ENCODE results near the gene FSD1L. TPM values are rescaled to one million over a fixed set of nuclear protein-coding genes. Genes with fewer than 3 reads are reported as not detected.
A peak's percentile ranks its signal among the peaks of the same experiment; 100 is the strongest.

FSD1L gene
- total RNA-seq, 1 donor from 2014 or later = 3.3 TPM

DNA sequence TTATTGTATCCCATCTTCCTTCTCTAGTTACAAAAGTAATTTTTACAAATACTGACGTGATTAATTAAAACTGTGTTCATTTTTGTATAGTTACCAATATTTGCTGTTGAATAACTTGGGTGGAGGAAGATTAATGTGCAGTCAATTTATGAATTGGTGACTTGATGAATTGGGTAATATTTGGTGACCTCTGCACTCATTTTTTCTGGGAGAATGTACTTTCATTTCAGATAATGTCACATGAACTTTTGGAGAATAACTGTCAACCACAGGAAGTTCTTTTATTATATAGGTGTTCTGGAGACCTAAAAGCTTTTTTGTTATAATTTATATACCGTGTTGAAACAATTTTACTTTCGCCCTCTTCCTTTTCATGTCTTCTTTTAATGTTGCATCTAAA, 83.7 kb downstream of the FSD1L start:
- no peak overlapping the region for H3K4me3 ChIP-seq (ENCODE audit: low read depth, low read length)
- H3K36me3 ChIP-seq (ENCODE audit: control insufficient read depth, insufficient read depth, low read length) = no peaks in the 10 kb centered on the region
- H3K27me3 ChIP-seq (ENCODE audit: control insufficient read depth, insufficient read depth, low read length) = no peaks in the 10 kb centered on the region
- TF ChIP-seq, protein P1, sequence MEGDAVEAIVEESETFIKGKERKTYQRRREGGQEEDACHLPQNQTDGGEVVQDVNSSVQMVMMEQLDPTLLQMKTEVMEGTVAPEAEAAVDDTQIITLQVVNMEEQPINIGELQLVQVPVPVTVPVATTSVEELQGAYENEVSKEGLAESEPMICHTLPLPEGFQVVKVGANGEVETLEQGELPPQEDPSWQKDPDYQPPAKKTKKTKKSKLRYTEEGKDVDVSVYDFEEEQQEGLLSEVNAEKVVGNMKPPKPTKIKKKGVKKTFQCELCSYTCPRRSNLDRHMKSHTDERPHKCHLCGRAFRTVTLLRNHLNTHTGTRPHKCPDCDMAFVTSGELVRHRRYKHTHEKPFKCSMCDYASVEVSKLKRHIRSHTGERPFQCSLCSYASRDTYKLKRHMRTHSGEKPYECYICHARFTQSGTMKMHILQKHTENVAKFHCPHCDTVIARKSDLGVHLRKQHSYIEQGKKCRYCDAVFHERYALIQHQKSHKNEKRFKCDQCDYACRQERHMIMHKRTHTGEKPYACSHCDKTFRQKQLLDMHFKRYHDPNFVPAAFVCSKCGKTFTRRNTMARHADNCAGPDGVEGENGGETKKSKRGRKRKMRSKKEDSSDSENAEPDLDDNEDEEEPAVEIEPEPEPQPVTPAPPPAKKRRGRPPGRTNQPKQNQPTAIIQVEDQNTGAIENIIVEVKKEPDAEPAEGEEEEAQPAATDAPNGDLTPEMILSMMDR (IDR thresholded peaks at IDR 0.05; ENCODE audit: insufficient read depth, low read length, poor library complexity, severe bottlenecking) = no peak
- no peak for DNase-seq (ENCODE audit: low read depth)

DNA sequence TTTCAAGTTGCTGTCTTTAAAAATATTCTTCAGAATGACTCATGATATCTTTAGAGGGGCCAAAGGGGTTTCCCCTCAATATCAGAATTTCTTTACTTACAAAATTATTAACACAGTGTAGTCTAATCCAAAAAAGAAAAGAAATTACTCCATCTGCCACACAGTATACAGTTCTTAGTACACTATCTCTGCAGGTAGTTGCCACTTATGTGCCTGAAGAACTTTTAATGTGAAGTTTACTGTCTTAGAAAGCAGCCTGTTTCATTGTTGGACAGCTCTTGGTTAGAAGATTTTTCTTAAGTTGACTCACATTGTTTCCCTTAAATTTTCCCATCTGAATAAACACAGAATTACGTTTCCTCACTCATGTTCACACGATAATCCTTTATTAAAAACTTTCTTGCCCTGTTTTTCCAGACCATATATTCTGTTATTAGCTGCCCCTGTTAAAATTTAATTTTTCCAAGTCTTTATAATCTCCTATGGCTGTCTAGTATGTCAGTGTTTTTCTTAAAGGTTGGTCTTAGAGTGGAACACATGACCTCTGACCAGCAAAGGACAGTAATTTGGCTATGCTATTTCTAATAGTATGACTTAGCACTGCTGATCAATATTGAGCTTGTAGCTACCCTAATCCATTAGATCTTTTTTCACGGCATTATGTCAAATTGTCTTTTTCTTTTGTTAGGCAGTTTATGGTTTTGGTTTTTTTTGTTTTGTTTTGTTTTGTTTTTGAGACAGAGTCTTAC, 88.3 kb downstream of the FSD1L start:
- TF ChIP-seq, protein P1 (IDR thresholded peaks at IDR 0.05; ENCODE audit: insufficient read depth, low read length, poor library complexity, severe bottlenecking) = no peak

DNA sequence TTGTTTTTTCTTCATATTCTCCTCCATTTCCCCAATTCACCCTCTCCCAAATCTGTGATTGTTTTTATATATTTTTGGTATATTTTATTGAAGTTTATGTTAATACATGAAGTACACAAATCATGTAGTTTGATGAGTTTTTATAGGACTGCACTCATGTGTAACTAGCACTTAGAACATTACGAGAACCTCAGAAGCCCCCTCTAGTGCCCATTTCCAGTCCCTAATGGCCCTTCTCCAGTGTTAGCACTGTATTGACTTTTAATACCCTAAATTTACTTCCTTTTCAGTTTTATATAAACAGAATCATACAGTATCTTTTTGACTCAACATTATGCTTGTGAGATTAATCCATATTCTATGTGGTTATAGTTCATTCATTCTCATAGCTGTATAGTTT, 91.6 kb downstream of the FSD1L start:
- no peaks in the 10 kb centered on the region for H3K27me3 ChIP-seq (ENCODE audit: control insufficient read depth, insufficient read depth, low read length)
- H3K36me3 ChIP-seq (ENCODE audit: control insufficient read depth, insufficient read depth, low read length) = no peaks in the 10 kb centered on the region
- no peak overlapping the region for H3K4me3 ChIP-seq (ENCODE audit: low read depth, low read length)
- TF ChIP-seq, protein P1 (IDR thresholded peaks at IDR 0.05; ENCODE audit: insufficient read depth, low read length, poor library complexity, severe bottlenecking) = peak; percentile 22
- no peak for DNase-seq (ENCODE audit: low read depth)

More for the DNA sequence above, 88.3 kb downstream of the FSD1L start:
- Histone ChIP-seq H3K36me3 (ENCODE audit: control insufficient read depth, insufficient read depth, low read length) (no peaks in the 10 kb centered on the region), H3K4me3 (ENCODE audit: low read depth, low read length) (no peak overlapping the region), H3K27me3 (ENCODE audit: control insufficient read depth, insufficient read depth, low read length) (no peaks in the 10 kb centered on the region)
- DNase-seq (ENCODE audit: low read depth) = no peak

DNA sequence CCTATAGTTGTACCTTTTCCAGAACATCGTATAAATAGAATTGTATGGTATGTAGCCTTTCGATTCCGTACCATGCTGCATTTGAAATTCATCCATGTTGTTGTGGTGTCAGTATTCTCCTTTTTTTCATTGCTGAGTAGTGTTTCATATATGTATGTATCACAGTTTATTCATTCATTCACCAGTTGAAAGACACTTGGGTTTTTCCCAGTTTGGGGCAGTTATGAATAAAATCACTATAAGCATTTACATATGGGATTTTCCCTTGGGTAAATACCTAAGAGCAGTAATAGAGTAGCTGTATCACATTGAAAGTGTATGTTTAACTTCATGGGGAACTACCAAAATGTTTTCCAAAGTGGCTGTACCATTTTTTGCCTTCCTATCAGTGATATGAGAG, 94.0 kb downstream of the FSD1L start:
- TF ChIP-seq, protein P1 (IDR thresholded peaks at IDR 0.05; ENCODE audit: insufficient read depth, low read length, poor library complexity, severe bottlenecking) = no peak
- Histone ChIP-seq H3K4me3 (ENCODE audit: low read depth, low read length) (no peak overlapping the region), H3K27me3 (ENCODE audit: control insufficient read depth, insufficient read depth, low read length) (no peaks in the 10 kb centered on the region), H3K36me3 (ENCODE audit: control insufficient read depth, insufficient read depth, low read length) (no peaks in the 10 kb centered on the region)
- no peak for DNase-seq (ENCODE audit: low read depth)

DNA sequence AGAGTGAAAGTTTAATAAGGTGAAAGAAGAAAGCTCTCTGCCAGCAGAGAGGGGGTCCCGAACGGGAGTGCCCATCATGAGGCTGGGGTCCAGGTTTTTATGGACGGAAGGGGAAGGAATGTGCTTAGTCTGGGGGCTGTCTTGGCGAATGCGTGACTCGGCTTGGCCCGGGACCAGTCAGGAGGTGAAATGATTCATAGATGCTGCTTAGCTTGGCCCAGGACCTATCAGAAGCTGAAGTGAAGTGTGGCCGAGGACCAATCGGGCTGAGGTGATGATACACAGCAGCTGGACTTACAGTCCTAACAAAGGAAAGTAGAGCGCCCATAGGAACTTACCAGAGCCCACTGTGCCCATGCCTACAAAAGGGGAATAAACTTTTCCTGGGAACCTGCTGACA, 106.2 kb downstream of the FSD1L start:
- Histone ChIP-seq H3K4me3 (ENCODE audit: low read depth, low read length) (no peak overlapping the region), H3K27me3 (ENCODE audit: control insufficient read depth, insufficient read depth, low read length) (no peaks in the 10 kb centered on the region), H3K36me3 (ENCODE audit: control insufficient read depth, insufficient read depth, low read length) (no peaks in the 10 kb centered on the region)
- DNase-seq (ENCODE audit: low read depth) = no peak
- TF ChIP-seq, protein P1 (IDR thresholded peaks at IDR 0.05; ENCODE audit: insufficient read depth, low read length, poor library complexity, severe bottlenecking) = no peak
